Measurements from ENCODE around the gene PANK1.
"Not testable (repeated sequence)": the region's sequence is repeated elsewhere in the genome, so short reads cannot be mapped to it uniquely, and the experiment has no call there.

PANK1 gene

DNA sequence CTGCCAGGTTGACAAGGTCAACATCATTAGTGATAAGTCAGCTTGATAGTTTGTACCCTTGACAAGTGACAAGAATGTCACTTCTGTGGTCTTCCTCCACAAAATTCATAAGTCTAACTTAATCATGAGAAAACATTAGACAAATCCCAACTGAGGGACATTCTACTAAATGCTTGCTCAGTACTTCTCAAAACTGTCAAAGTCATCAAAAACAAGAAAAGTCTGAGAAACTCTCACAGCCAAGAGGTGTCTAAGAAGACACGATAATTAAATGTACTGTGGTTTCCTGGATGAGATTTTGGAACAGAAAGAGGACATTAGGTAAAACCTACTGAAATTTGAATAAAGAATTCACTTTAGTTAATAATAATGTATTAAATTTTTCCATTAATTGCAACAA lies 79.9 kb downstream of the PANK1 start:
- DNase-seq = no peak

GRCh38 chr10:89563861-89564478 lies 81.1 kb downstream of the PANK1 start:
- DNase-seq = no peak

DNA sequence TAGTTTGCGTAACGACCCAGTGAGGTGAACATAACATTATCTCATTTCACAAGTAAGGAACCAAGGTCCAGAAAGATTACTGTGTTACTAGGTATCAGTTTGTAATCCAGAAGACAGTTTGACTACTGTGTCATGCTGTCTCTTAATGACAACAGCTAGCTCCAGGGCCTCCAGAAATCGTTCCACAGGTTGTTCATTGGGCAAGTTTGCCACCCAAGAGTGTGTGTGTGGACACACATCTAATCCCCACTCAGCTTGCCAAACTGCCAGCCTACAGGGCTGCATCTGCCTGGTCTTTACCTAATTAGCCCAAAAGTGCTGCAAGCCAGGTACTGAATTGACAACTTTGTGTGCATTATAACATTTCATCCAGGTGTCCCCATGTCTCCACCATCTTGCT lies 81.7 kb downstream of the PANK1 start:
- DNase-seq = no peak

GRCh38 chr10:89556600-89556999 lies 88.4 kb downstream of the PANK1 start:
- no peak for DNase-seq

GRCh38 chr10:89555688-89556445 lies 89.2 kb downstream of the PANK1 start:
- no peak for DNase-seq

GRCh38 chr10:89554433-89554832 lies 90.6 kb downstream of the PANK1 start:
- DNase-seq = no peak

DNA sequence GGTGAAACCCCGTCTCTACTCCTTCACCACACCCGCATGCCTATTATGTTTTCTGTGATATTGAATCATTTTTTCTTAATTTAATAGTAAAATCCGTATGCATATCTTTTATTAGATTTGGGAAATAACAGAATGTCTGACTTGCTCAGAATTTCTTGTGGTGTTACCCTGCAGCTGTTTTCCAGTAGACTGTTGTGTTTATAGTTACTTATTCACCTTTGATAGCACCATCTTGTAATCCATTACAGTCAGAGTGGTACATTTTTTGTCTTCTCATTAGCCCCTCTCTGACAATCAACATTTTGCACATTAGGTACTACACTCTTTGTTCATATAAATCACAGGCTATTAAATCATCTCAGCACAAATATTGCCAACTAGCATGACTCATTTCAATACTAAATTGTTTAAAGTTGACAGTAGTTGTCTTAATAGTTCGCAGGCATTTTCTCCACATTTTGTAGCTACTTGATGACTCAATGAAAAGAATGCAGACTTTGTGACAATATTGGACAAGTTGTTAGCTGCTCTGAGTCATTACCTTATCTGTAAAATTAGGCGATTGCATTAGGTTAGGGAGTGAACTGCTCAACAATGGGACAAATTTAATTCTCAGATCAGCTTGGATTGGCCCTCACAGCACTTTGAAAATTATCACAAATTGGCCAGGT lies 91.8 kb downstream of the PANK1 start:
- DNase-seq = no peak

- no peak for DNase-seq
Observed at GRCh38 chr10:89552213-89552612, 92.8 kb downstream of the PANK1 start.

- no peak for DNase-seq
Observed at GRCh38 chr10:89550509-89550908, 94.5 kb downstream of the PANK1 start.

- no peak for DNase-seq
Observed at GRCh38 chr10:89549510-89549909, 95.5 kb downstream of the PANK1 start.

DNA sequence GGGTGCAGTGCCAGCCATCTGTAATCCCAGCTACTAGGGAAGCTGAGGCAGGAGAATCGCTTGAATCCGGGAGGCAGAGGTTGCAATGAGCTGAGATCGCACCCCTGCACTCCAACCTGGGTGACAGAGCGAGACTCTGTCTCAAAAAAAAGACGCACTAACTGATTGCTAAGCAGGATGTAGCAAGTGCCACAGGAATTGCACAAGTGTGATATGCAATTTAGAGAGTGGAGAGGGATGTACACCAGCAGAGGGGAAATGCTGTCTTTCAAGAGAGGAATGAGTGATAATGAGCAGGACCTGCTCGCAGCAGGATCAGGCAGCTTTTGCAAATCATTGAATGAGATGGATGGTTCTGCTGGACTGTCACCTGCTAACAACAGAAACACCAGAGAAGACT lies 96.4 kb downstream of the PANK1 start:
- DNase-seq = no peak

GRCh38 chr10:89547853-89548513 lies 97.1 kb downstream of the PANK1 start:
- DNase-seq = no peak

GRCh38 chr10:89546651-89547050 lies 98.4 kb downstream of the PANK1 start:
- not testable (repeated sequence) for DNase-seq

DNA sequence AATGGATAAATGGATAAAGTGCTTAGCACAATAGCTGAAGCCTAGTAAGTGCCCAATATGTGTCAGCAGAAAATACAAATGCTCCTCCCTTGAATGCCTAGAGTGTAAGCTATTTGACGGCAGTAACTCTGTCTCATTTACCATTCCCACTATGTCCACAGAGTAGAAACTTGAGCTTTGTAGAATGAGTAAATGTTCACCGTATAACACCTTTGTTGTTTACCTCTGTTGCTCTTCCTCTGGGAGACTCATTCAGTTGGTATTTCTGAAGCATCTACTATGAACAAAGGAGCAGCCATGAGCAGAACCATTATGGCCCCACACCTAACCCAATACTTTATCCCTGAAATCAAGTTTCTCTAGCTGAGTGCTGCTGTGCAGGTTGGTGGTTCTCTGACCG lies 101.2 kb downstream of the PANK1 start:
- no peak for DNase-seq

GRCh38 chr10:89540420-89540949 lies 104.6 kb downstream of the PANK1 start:
- no peak for DNase-seq

- no peak for DNase-seq
Observed at GRCh38 chr10:89537364-89537763, 107.7 kb downstream of the PANK1 start.

GRCh38 chr10:89536013-89536354 lies 109.1 kb downstream of the PANK1 start:
- DNase-seq = no peak

DNA sequence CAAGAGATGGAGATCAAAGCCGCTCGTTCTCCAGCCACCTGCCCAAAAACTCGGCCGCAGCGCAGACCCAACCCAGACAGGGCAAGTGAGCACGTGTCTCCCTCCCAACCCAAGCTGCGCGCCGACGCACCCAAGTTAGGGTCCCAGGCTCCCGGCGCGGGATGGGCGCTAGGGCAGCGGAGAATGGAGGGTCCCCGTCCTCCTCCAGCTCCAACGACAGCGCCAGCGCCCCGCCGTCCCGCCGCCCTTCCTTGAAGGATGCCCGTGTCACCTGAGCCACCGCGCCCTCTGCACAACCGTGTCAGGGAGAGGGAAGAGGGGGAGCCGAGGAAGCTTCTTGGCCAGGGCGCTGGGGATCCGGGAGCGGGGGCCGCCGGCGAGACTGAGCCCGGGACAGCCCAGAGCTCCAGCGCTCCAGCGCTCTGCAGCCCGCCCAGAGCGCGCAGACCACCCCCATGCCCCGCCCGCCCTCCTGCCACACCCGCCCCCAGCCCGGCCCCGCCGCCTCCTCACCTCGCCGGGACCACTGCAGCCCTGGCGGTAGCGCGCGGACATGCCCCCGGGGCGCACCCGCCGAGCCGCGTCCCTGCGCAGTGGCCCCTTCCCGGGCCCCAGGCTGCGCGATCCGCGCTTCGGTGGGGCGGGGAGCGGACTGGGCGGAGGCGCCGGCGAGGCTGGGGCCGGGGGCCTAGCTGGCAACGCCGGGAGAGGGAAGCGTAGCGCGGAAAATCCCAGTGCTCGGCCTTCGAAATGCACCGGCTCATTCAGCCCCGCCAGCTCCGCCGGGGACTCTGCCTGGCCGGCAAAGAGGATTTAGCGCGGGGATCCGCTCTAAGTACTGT lies 109.7 kb downstream of the PANK1 start, which contains the start of gene SLC16A12:
Gene SLC16A12 (minus strand): TSS at position 424 of the 842 bp plus-strand sequence. CDS start 73,016 bp downstream, outside the sequence.
- no peak for DNase-seq

GRCh38 chr10:89534826-89535166 lies 110.2 kb downstream of the PANK1 start:
- no peak for DNase-seq

Data from NCI-H1417 treated with DMSO at 0.1 percent for 48 hours (cell line).